ENCODE results near the gene CAMKK2.
"Not testable (repeated sequence)": the region's sequence is repeated elsewhere in the genome, so short reads cannot be mapped to it uniquely, and the experiment has no call there.

CAMKK2 gene

GRCh38 chr12:121282910-121283309 is 13.6 kb downstream of the CAMKK2 start:
- whole genome bisulfite sequencing = 97% methylated on average over 11 of the region's 11 CpGs
- H3K4me2 ChIP-seq (ENCODE audit: low read length, poor library complexity, severe bottlenecking); H3K4ac ChIP-seq (ENCODE audit: low read depth in 1 of 2, low read length in 2 of 2); H3K9me3 ChIP-seq (ENCODE audit: control insufficient read depth, low read length); H3K14ac ChIP-seq (ENCODE audit: low read length in 2 of 2); H3K18ac ChIP-seq (ENCODE audit: low read depth in 1 of 2, low read length in 2 of 2); H3K4me1 ChIP-seq (ENCODE audit: control insufficient read depth, insufficient read depth, low read depth, low read length); H3K9ac ChIP-seq (ENCODE audit: low read length); H4K8ac ChIP-seq (ENCODE audit: low read length); H2BK120ac ChIP-seq (ENCODE audit: low read depth, low read length); H3K27me3 ChIP-seq (ENCODE audit: control insufficient read depth in 1 of 2, insufficient read depth in 1 of 2, low read length in 2 of 2); H2BK12ac ChIP-seq (ENCODE audit: low read length in 2 of 2); H3K23ac ChIP-seq (ENCODE audit: low read length in 2 of 2); H3K4me3 ChIP-seq (ENCODE audit: insufficient read depth in 1 of 2, low read depth in 1 of 2, low read length in 2 of 2); H3K27ac ChIP-seq (ENCODE audit: low read length, poor library complexity, severe bottlenecking); H2BK15ac ChIP-seq (ENCODE audit: low read depth, poor library complexity, severe bottlenecking); H2AK5ac ChIP-seq (ENCODE audit: low read length, severe bottlenecking); H2AFZ ChIP-seq (ENCODE audit: low read depth, low read length); DNase-seq; H4K91ac ChIP-seq (ENCODE audit: low read length); H2BK5ac ChIP-seq (ENCODE audit: low read depth, low read length, poor library complexity, severe bottlenecking): not testable (repeated sequence)
- Histone ChIP-seq H3K36me3 (ENCODE audit: control insufficient read depth in 1 of 2, insufficient read depth in 2 of 2, low read depth in 1 of 2, low read length in 2 of 2) (peaks cover 0 to 19% of the 10 kb centered on the region in 2 experiments), H3K79me1 (replicated peaks; ENCODE audit: low read length, poor library complexity, severe bottlenecking) (peaks cover 24% of the 10 kb centered on the region)

- no peak overlapping the region for H2BK5ac ChIP-seq (ENCODE audit: low read depth, low read length, poor library complexity, severe bottlenecking)
- no peak for DNase-seq
- no peak overlapping the region for H2AFZ ChIP-seq (ENCODE audit: low read depth, low read length)
- 91% methylated on average over 10 of the region's 10 CpGs for WGBS
- no peak overlapping the region for H2AK5ac ChIP-seq (ENCODE audit: low read length, severe bottlenecking)
- no peak overlapping the region for H2BK120ac ChIP-seq (ENCODE audit: low read depth, low read length)
- no peaks in the 10 kb centered on the region for H3K9me3 ChIP-seq (ENCODE audit: control insufficient read depth, low read length)
- no peak overlapping the region for H4K8ac ChIP-seq (ENCODE audit: low read length)
- peaks cover 24% of the 10 kb centered on the region for H3K79me1 ChIP-seq (replicated peaks; ENCODE audit: low read length, poor library complexity, severe bottlenecking)
- no peak overlapping the region for H3K14ac ChIP-seq (ENCODE audit: low read length in 2 of 2)
- H3K18ac ChIP-seq (ENCODE audit: low read depth in 1 of 2, low read length in 2 of 2) = no peak overlapping the region
- no peak overlapping the region for H4K91ac ChIP-seq (ENCODE audit: low read length)
- H3K23ac ChIP-seq (ENCODE audit: low read length in 2 of 2) = no peak overlapping the region
- no peak overlapping the region for H3K9ac ChIP-seq (ENCODE audit: low read length)
- H3K27ac ChIP-seq (ENCODE audit: low read length, poor library complexity, severe bottlenecking) = no peak overlapping the region
- H3K36me3 ChIP-seq (ENCODE audit: control insufficient read depth in 1 of 2, insufficient read depth in 2 of 2, low read depth in 1 of 2, low read length in 2 of 2) = peaks cover 0 to 19% of the 10 kb centered on the region in 2 experiments
- no peak overlapping the region for H2BK12ac ChIP-seq (ENCODE audit: low read length in 2 of 2)
- peaks cover 2% of the 10 kb centered on the region for H3K4me1 ChIP-seq (ENCODE audit: control insufficient read depth, insufficient read depth, low read depth, low read length)
- H3K4me2 ChIP-seq (ENCODE audit: low read length, poor library complexity, severe bottlenecking) = no peak overlapping the region
- H3K4me3 ChIP-seq (ENCODE audit: insufficient read depth in 1 of 2, low read depth in 1 of 2, low read length in 2 of 2) = no peak overlapping the region
- H2BK15ac ChIP-seq (ENCODE audit: low read depth, poor library complexity, severe bottlenecking) = no peak overlapping the region
- H3K27me3 ChIP-seq (ENCODE audit: control insufficient read depth in 1 of 2, insufficient read depth in 1 of 2, low read length in 2 of 2) = no peaks in the 10 kb centered on the region
- H3K4ac ChIP-seq (ENCODE audit: low read depth in 1 of 2, low read length in 2 of 2) = no peak overlapping the region
Observed at GRCh38 chr12:121282072-121282742, 14.3 kb downstream of the CAMKK2 start.

GRCh38 chr12:121281116-121281515 is 15.4 kb downstream of the CAMKK2 start:
- Histone ChIP-seq H3K36me3 (ENCODE audit: control insufficient read depth in 1 of 2, insufficient read depth in 2 of 2, low read depth in 1 of 2, low read length in 2 of 2) (peaks cover 0 to 19% of the 10 kb centered on the region in 2 experiments), H3K79me1 (replicated peaks; ENCODE audit: low read length, poor library complexity, severe bottlenecking) (peaks cover 19% of the 10 kb centered on the region)
- H3K27me3 ChIP-seq (ENCODE audit: control insufficient read depth in 1 of 2, insufficient read depth in 1 of 2, low read length in 2 of 2); H4K8ac ChIP-seq (ENCODE audit: low read length); H2BK120ac ChIP-seq (ENCODE audit: low read depth, low read length); H2BK15ac ChIP-seq (ENCODE audit: low read depth, poor library complexity, severe bottlenecking); H3K4me3 ChIP-seq (ENCODE audit: insufficient read depth in 1 of 2, low read depth in 1 of 2, low read length in 2 of 2); H3K23ac ChIP-seq (ENCODE audit: low read length in 2 of 2); H3K4ac ChIP-seq (ENCODE audit: low read depth in 1 of 2, low read length in 2 of 2); H2BK5ac ChIP-seq (ENCODE audit: low read depth, low read length, poor library complexity, severe bottlenecking); H3K4me2 ChIP-seq (ENCODE audit: low read length, poor library complexity, severe bottlenecking); H2BK12ac ChIP-seq (ENCODE audit: low read length in 2 of 2); H4K91ac ChIP-seq (ENCODE audit: low read length); H3K14ac ChIP-seq (ENCODE audit: low read length in 2 of 2); H2AFZ ChIP-seq (ENCODE audit: low read depth, low read length); H3K18ac ChIP-seq (ENCODE audit: low read depth in 1 of 2, low read length in 2 of 2); DNase-seq; H2AK5ac ChIP-seq (ENCODE audit: low read length, severe bottlenecking); H3K27ac ChIP-seq (ENCODE audit: low read length, poor library complexity, severe bottlenecking); H3K9me3 ChIP-seq (ENCODE audit: control insufficient read depth, low read length); H3K9ac ChIP-seq (ENCODE audit: low read length); H3K4me1 ChIP-seq (ENCODE audit: control insufficient read depth, insufficient read depth, low read depth, low read length): not testable (repeated sequence)
- 84% methylated on average over 14 of the region's 14 CpGs for WGBS

GRCh38 chr12:121280531-121280930 is 16.0 kb downstream of the CAMKK2 start:
- not testable (repeated sequence) for H3K27ac ChIP-seq (ENCODE audit: low read length, poor library complexity, severe bottlenecking); H2BK12ac ChIP-seq (ENCODE audit: low read length in 2 of 2); H3K23ac ChIP-seq (ENCODE audit: low read length in 2 of 2); H3K9ac ChIP-seq (ENCODE audit: low read length); H2AFZ ChIP-seq (ENCODE audit: low read depth, low read length); H2AK5ac ChIP-seq (ENCODE audit: low read length, severe bottlenecking); H2BK15ac ChIP-seq (ENCODE audit: low read depth, poor library complexity, severe bottlenecking); H3K4me1 ChIP-seq (ENCODE audit: control insufficient read depth, insufficient read depth, low read depth, low read length); H3K9me3 ChIP-seq (ENCODE audit: control insufficient read depth, low read length); H2BK120ac ChIP-seq (ENCODE audit: low read depth, low read length); H2BK5ac ChIP-seq (ENCODE audit: low read depth, low read length, poor library complexity, severe bottlenecking); H3K18ac ChIP-seq (ENCODE audit: low read depth in 1 of 2, low read length in 2 of 2); H3K4ac ChIP-seq (ENCODE audit: low read depth in 1 of 2, low read length in 2 of 2); H3K4me3 ChIP-seq (ENCODE audit: insufficient read depth in 1 of 2, low read depth in 1 of 2, low read length in 2 of 2); H4K8ac ChIP-seq (ENCODE audit: low read length); H3K14ac ChIP-seq (ENCODE audit: low read length in 2 of 2); H3K4me2 ChIP-seq (ENCODE audit: low read length, poor library complexity, severe bottlenecking); DNase-seq; H3K27me3 ChIP-seq (ENCODE audit: control insufficient read depth in 1 of 2, insufficient read depth in 1 of 2, low read length in 2 of 2); H4K91ac ChIP-seq (ENCODE audit: low read length)
- Histone ChIP-seq H3K36me3 (ENCODE audit: control insufficient read depth in 1 of 2, insufficient read depth in 2 of 2, low read depth in 1 of 2, low read length in 2 of 2) (peaks cover 0 to 19% of the 10 kb centered on the region in 2 experiments), H3K79me1 (replicated peaks; ENCODE audit: low read length, poor library complexity, severe bottlenecking) (peaks cover 19% of the 10 kb centered on the region)
- WGBS = 76% methylated on average over 10 of the region's 11 CpGs

Measured in mesenchymal stem cell (in vitro differentiated cells and primary cell).